GM12864 (cell line): ENCODE measurements around the gene MACROD2.

Source experiments
- DNase-seq: peaks from one replicate; pipeline ENCODE4 v3.0.0-alpha.2; 2011; ENCODE audit warnings: low read depth
- H3K4me3 ChIP-seq: 2 replicates; pipeline ENCODE4 v1.5.1; 2011; ENCODE audit warnings: mild to moderate bottlenecking, low read depth, low read length, control low read depth
- CTCF ChIP-seq: IDR thresholded peaks from 2 replicates; pipeline ENCODE4 v1.5.1; 2011; ENCODE audit warnings: low read depth, mild to moderate bottlenecking, moderate library complexity, low read length, control low read depth, inconsistent platforms; ENCODE audit errors: missing control alignments

The MACROD2 gene

GRCh38 chr20:15567219-15567618 lies 1571.9 kb downstream of the MACROD2 start:
- H3K4me3 ChIP-seq: no peak overlapping the region
- DNase-seq: no peak
- no peak for TF ChIP-seq CTCF

- TF ChIP-seq CTCF: no peak
- no peak overlapping the region for H3K4me3 ChIP-seq
- DNase-seq: no peak
Measured at GRCh38 chr20:15570156-15570555, 1574.8 kb downstream of the MACROD2 start.

- DNase-seq: no peak
- no peak for TF ChIP-seq CTCF
Measured at GRCh38 chr20:15571056-15571455, 1575.7 kb downstream of the MACROD2 start.

GRCh38 chr20:15575255-15575654 lies 1579.9 kb downstream of the MACROD2 start:
- no peak for TF ChIP-seq CTCF
- no peak overlapping the region for H3K4me3 ChIP-seq
- DNase-seq: no peak

More at GRCh38 chr20:15571056-15571455, 1575.7 kb downstream of the MACROD2 start:
- no peak overlapping the region for H3K4me3 ChIP-seq

DNA sequence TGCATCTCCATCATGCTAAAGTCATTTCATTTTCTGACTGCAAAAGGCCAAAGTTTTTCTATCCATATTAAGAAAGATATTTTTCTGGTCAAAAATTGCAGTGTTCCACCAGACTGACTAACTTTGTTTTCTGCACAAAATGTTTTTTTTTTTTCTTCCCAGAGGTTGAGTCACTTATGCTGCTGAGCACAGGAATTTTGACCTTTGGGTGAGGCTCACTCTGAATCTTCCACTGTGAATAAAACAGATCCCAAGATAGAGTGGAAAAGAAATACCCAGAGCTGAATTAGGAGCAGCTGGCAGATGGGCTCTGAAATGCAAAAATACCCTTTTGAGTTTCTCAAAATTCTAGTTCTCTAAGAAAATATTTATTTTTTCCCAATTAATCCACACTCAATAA lies 1581.1 kb downstream of the MACROD2 start:
- no peak for DNase-seq
- H3K4me3 ChIP-seq: no peak overlapping the region
- no peak for TF ChIP-seq CTCF

DNA sequence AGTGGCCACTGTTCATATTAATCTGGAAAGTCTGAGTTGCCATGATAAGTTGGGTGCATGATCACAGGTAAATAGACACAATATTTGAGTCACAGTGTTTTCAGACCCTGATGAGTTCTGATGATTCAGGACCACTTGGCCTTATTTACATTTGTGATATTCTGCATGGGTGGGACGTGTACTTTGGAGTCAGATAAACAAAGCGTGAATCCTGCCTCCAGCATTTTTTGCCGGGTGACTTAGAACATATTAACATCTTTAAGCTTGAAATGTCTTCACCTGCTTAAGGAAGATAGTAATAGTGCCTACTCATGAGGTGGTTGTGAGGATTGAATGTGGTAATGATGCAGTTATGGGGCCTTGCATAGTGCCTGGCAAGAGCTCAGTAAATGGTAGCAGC lies 1582.8 kb downstream of the MACROD2 start:
- no peak for TF ChIP-seq CTCF
- DNase-seq: no peak
- H3K4me3 ChIP-seq: no peak overlapping the region

- no peak overlapping the region for H3K4me3 ChIP-seq
- DNase-seq: no peak
- TF ChIP-seq CTCF: no peak
Measured at GRCh38 chr20:15579688-15580087, 1584.4 kb downstream of the MACROD2 start.
